GM13976 (cell line): Measurements from ENCODE around the gene INTS2.

ENCODE experiments used
- DNase-seq: peaks from one replicate; pipeline ENCODE4 v3.0.0; 2012; ENCODE audit warnings: low spot score
- CTCF ChIP-seq: IDR thresholded peaks from 2 replicates; pipeline ENCODE4 v1.5.1; 2012; ENCODE audit warnings: borderline replicate concordance, mild to moderate bottlenecking; ENCODE audit not compliant: insufficient read depth; ENCODE audit errors: extremely low read depth, missing control alignments, control extremely low read depth
- in situ Hi-C: fragments of 300-500 bp; cut with MboI; formaldehyde crosslinking; loops from one replicate; pipeline ENCODE4 v1.12.0; 2022; ENCODE audit warnings: low sequenced_read_pairs, mixed read lengths, inconsistent platforms; ENCODE audit not compliant: unreplicated experiment

Gene INTS2

GRCh38 chr17:61872099-61872498 lies 55.7 kb downstream of the INTS2 start:
- no peak for TF ChIP-seq CTCF
- DNase-seq: no peak
- in situ Hi-C loops: no loop called here

- DNase-seq: no peak
- in situ Hi-C loops: no loop called here
- no peak for TF ChIP-seq CTCF
Observed at GRCh38 chr17:61869138-61869537, 58.6 kb downstream of the INTS2 start.

GRCh38 chr17:61868074-61868473 lies 59.7 kb downstream of the INTS2 start:
- in situ Hi-C loops: no loop called here
- TF ChIP-seq CTCF: no peak
- no peak for DNase-seq

- no peak for TF ChIP-seq CTCF
- in situ Hi-C loops: no loop called here
- DNase-seq: no peak
Observed at GRCh38 chr17:61867033-61867432, 60.7 kb downstream of the INTS2 start.

- no peak for TF ChIP-seq CTCF
- DNase-seq: no peak
- in situ Hi-C loops: no loop called here
Observed at GRCh38 chr17:61863801-61864126, 64.0 kb downstream of the INTS2 start.

- in situ Hi-C loops: no loop called here
- TF ChIP-seq CTCF: no peak
- DNase-seq: peak; percentile 92
Observed at GRCh38 chr17:61862975-61863800, 64.6 kb downstream of the INTS2 start, which contains the start of gene BRIP1. TSS of gene BRIP1 (minus strand) at chr17:61863528. CDS start at chr17:61861539, 1,989 bp downstream.
